ENCODE measurements around the gene SEC14L1. TPM values are rescaled to one million over a fixed set of nuclear protein-coding genes. Genes with fewer than 3 reads are reported as not detected.

The SEC14L1 gene
- total RNA-seq, 1 donor from 2014 or later, result 146 TPM

DNA sequence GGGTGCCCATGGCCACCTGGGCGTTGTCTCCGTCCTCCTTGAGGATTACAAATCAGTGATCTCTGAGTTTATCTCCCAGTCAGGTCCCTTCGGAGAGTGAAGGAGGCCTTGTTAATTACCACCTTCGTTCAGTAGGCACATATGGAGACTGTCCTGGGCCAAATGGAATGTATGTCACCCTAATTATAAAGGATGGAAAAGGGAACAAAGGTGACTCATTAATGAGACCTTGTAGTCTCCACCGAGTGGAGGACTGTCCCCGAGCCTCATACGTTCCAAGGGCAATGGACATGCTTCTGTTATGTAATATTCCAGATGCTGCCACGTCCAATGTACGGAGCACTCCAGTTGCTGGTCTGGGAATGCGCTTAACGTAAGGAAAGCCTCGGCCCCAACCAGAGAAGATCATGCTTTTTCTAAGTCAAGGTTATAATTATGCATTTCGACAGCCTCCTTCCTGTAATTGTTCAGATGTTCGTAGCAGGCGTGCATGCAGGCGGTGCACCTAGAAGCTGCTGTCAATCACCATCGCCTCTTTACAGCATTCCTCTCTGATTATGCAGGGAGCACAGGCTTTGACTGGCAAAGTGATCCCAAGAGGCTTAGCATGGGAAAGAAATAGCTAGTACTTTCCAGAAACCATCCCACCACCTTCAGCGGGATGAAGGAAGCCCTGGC is 22.4 kb upstream of the SEC14L1 start:
- Histone ChIP-seq H3K27ac (peak overlapping the region; percentile 74), H3K4me3 (no peak overlapping the region), H3K36me3 (no peaks in the 10 kb centered on the region), H3K4me1 (peaks cover 81% of the 10 kb centered on the region), H3K27me3 (ENCODE audit: low read depth) (no peaks in the 10 kb centered on the region), H3K9me3 (no peaks in the 10 kb centered on the region)
- intact Hi-C loops (cut with DNase I), result no loop called here
- DNase-seq, result no peak
- TF ChIP-seq, protein P1, sequence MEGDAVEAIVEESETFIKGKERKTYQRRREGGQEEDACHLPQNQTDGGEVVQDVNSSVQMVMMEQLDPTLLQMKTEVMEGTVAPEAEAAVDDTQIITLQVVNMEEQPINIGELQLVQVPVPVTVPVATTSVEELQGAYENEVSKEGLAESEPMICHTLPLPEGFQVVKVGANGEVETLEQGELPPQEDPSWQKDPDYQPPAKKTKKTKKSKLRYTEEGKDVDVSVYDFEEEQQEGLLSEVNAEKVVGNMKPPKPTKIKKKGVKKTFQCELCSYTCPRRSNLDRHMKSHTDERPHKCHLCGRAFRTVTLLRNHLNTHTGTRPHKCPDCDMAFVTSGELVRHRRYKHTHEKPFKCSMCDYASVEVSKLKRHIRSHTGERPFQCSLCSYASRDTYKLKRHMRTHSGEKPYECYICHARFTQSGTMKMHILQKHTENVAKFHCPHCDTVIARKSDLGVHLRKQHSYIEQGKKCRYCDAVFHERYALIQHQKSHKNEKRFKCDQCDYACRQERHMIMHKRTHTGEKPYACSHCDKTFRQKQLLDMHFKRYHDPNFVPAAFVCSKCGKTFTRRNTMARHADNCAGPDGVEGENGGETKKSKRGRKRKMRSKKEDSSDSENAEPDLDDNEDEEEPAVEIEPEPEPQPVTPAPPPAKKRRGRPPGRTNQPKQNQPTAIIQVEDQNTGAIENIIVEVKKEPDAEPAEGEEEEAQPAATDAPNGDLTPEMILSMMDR (IDR thresholded peaks at IDR 0.05), result no peak
- ATAC-seq, result peak in 1 of 2 donors; percentile 37

DNA sequence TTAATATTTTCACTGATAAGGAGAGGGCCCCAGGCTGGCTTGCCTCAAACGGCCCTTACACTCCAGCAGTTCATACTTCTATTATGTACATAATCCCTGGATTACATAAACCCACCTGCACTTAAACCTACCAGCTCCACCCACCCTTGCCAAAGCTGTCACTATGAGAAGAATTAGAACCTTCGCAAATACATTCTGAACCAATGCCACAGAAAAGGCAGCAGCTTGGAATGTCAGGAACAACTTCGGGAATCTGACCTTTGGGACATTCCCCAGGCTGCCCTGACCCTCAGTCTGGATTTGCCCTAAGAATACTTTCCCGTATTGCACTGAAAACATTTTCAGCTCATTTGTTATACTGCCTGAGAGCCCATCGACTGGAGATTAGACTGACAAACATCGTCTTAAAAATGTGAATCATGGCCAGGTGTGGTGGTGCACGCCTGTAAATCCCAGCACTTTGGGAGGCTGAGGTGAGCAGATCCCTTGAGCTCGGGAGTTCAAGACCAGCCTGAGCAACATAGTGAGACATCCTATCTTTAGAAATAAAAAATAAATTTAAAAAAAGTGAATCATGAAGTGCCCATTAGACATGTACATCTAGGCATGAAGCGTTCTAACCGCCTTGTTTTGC is 21.0 kb upstream of the SEC14L1 start:
- DNase-seq (no peak), ATAC-seq (peak in 1 of 2 donors; percentile 50)
- Histone ChIP-seq H3K27me3 (ENCODE audit: low read depth) (no peaks in the 10 kb centered on the region), H3K4me1 (peaks cover 90% of the 10 kb centered on the region), H3K27ac (peak overlapping the region; percentile 74), H3K36me3 (no peaks in the 10 kb centered on the region), H3K4me3 (no peak overlapping the region), H3K9me3 (no peaks in the 10 kb centered on the region)
- intact Hi-C loops (cut with DNase I), result no loop called here
- TF ChIP-seq, protein P1 (IDR thresholded peaks at IDR 0.05), result no peak

DNA sequence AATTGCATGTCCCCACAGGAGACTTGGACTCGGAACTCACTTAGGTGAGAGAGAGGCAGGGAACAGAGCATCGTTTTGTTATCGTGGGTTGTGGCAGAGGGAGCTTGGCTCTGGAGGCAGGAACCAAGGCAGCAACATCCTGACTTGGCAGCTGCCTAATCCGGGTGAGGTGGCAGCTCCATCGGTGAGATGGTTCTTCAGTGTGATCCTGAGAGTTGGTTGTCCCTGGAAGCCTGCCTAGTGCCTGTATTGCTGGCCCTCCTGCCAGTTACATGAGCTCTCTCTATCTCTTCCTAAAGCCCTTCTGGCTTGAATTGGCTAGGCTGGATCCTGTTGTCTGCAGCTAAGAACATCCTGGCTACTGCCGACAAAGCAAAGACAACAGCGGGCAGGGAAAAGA is 19.9 kb upstream of the SEC14L1 start:
- no peaks in the 10 kb centered on the region for H3K36me3 ChIP-seq
- no peak for ATAC-seq
- no peak for DNase-seq

DNA sequence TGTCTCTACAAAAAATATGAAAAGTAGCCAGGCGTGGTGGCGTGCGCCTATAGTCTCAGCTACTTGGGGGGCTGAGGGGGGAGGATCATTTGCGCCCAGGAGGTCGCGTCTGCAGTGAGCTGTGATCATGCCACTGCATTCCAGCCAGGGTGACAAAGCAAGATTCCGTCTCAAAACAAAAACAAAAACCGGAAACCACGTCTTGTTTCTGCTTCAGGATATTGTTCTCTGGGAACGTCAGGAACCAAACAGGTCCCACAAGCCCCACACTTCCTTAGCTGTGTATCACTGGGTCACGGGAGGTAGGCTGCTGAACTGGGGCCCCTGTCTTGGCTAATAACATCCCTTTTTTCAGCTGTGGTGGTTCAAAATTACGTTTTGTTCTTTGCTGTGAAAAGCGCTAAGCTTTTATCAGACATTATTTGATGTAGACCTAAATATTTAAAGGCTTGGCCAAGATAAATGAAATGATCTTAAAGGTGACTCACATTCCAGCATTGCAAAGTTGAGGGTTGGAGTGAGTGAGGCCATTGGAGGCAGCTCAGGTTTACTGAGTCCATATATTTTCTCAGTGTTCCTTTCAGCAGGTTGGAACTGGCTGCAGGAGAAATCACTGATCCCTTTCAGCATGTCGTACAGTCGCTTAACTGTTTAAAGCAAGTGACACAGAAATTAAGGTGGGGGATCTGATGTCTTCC is 16.4 kb upstream of the SEC14L1 start:
- DNase-seq (no peak), ATAC-seq (peak; percentile 44 to 51)
- Histone ChIP-seq H3K36me3 (no peaks in the 10 kb centered on the region), H3K27me3 (ENCODE audit: low read depth) (no peaks in the 10 kb centered on the region), H3K27ac (peak overlapping the region; percentile 81), H3K4me1 (peaks cover 80% of the 10 kb centered on the region), H3K4me3 (no peak overlapping the region), H3K9me3 (no peaks in the 10 kb centered on the region)
- TF ChIP-seq, protein P1 (IDR thresholded peaks at IDR 0.05), result no peak
- intact Hi-C loops (cut with DNase I), result no loop called here

More for the DNA sequence above, 19.9 kb upstream of the SEC14L1 start:
- TF ChIP-seq, protein P1 (IDR thresholded peaks at IDR 0.05), result no peak
- Histone ChIP-seq H3K4me3 (no peak overlapping the region), H3K27ac (peak overlapping the region; percentile 49), H3K9me3 (no peaks in the 10 kb centered on the region), H3K4me1 (peaks cover 90% of the 10 kb centered on the region), H3K27me3 (ENCODE audit: low read depth) (no peaks in the 10 kb centered on the region)
- intact Hi-C loops (cut with DNase I), result no loop called here

DNA sequence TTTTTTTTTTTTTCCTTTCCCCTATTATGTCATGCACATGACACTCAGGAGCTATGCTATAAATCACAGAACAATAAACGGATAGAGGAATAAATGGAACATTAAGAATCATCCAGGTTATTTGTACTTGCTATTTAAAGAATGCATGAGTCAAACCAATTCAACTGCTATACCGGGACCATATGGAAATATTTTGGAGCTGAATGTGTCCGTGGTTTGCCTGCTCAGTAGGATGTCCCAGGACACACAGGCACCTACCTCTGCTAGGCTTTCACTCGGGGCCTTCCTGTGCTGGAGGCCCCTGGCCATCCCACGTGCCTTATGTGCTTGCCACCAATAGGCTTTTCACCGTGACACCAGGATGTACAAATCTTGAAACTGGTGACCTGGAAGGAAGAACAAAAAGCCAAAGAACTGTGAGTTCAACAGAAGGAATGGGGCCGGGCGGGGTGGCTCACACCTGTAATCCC is 15.3 kb upstream of the SEC14L1 start:
- H3K4me3 ChIP-seq, result no peak overlapping the region
- no peaks in the 10 kb centered on the region for H3K9me3 ChIP-seq
- TF ChIP-seq, protein P1 (IDR thresholded peaks at IDR 0.05), result no peak
- H3K4me1 ChIP-seq, result peaks cover 75% of the 10 kb centered on the region
- intact Hi-C loops (cut with DNase I), result no loop called here
- DNase-seq, result no peak
- ATAC-seq, result no peak
- peak overlapping the region; percentile 81 for H3K27ac ChIP-seq
- H3K36me3 ChIP-seq, result no peaks in the 10 kb centered on the region
- no peaks in the 10 kb centered on the region for H3K27me3 ChIP-seq (ENCODE audit: low read depth)
